NCI-H748 (cell line): Measurements from ENCODE around the gene PSMA5.
"Not testable (repeated sequence)": the region's sequence is repeated elsewhere in the genome, so short reads cannot be mapped to it uniquely, and the experiment has no call there.

ENCODE experiments used
- DNase-seq: peaks from one replicate; lab custom pipeline; 2025; ENCODE audit not compliant: unreplicated experiment; lab: John Stamatoyannopoulos, UW

The PSMA5 gene

GRCh38 chr1:109433322-109433721 lies 7.1 kb upstream of the PSMA5 start:
- DNase-seq = no peak

DNA sequence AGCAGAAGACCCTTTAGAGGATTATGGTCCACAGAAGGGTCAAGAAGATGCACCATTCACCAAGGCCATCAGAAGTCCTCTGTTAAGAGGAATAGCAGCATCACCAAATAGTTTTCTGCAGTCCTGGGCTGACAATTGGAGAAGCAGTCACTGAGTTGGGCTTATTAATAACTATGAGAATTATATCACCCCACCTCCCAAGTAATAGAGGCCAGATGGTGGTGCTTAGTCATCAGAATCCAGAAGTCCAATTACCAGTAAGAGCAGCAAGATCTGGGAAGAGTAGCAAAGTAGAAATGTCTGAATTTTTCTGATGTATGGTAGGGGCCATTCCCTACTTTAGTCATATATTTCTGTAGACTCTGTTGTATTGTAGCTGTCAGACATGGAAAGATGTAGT lies 6.1 kb upstream of the PSMA5 start:
- no peak for DNase-seq

- peak; percentile 14 for DNase-seq
Observed at GRCh38 chr1:109427171-109427467, 871 bp upstream of the PSMA5 start.

GRCh38 chr1:109425391-109426280 lies 612 bp downstream of the PSMA5 start:
- peak; percentile 68 for DNase-seq

GRCh38 chr1:109423498-109423897 lies 2.8 kb downstream of the PSMA5 start:
- no peak for DNase-seq

DNA sequence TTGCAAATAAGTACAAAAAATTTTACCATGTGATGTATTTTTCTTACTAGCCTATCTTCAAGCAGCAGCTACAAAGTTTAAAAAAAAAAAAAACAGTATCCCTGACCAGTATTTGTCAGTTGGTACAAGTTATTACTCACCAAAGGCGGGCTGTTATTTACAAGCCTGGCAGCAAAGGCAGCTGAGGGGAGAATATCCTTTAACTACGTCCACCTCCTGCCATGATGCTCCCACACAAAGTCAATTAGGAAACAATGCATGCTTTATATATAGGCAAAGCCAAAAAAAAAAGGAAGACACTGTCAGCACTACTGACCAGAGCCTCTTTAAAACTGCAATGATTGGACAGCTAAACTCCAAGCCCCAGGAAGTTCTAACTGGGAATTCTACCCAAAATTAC lies 13.7 kb downstream of the PSMA5 start:
- no peak for DNase-seq

DNA sequence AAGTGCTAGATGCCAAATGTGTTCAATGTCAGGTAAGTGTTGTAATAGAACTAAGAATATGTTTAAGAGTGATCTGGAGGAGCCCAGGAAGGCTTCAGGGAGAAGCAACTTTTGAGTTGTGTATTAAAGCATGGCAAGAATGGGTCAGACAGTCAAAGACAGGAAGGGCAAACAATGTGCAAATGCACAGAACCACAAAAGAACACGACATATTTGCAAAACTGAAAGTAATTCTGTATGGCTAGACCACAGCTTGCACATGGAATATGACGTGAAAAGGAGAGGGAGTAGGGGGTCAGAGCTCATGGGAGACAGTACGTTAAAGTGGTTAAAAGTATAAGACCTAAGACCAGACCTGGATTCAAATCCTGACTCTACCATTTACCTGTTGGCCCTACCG lies 21.4 kb downstream of the PSMA5 start:
- DNase-seq = no peak

- no peak for DNase-seq
Observed at GRCh38 chr1:109402025-109402424, 24.2 kb downstream of the PSMA5 start.

DNA sequence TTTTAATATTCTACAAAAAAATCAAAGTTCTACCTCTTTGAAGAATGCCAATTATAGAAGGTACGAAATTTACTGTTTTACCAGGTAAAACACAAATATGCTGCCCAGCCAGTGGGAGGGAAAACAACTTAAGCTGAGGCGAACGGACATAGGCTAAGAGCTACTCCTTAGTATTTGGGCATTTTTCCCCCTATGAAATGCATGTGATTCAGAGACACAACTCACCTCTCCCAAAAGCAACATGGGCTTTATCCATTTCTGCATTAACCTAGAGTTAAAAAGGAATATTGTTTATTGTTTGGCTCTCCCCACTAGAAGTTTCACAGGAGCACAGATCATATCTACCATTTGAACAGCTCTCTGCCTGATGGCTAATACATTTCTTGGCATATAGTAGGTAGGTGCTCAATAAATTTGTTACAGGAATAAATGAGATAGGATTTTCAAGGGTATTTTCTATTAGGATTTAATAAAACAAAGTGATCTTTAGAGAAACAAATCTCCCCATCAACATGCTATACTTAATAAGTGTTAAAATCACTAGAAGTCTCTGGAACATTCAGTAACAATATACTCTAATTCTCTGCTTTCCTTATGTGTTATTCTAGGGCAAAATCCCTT lies 26.1 kb downstream of the PSMA5 start:
- no peak for DNase-seq

DNA sequence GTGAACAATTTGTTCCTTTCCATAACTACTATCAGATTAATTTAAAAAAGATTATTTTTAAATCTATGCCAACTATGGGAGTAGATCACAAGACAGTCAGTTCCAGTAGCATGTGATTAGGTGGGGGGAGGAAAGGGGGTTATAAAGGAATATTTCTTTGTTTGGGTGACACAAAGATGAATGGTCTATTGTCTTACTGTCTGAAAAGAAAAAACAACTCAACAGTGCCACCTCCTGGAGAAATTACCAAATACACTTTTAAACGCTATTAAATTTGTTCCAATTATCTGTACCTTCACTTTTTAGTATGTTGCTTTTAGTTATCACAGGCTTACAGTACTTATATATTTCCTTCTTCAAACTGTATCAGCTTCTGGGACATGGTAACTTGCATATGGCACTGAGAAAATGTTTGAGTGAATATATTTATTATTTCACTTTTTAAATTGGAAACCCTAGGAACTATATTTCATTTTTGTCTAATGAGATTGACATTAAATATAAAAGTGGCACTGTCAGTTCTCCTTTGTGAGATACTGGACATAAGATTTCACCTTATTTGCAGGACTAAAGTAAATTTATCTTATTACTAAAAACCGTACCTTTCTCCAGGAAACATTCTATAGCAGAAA lies 26.8 kb downstream of the PSMA5 start:
- DNase-seq = peak; percentile 79

GRCh38 chr1:109398343-109399225 lies 27.7 kb downstream of the PSMA5 start:
- DNase-seq = peak; percentile 81

DNA sequence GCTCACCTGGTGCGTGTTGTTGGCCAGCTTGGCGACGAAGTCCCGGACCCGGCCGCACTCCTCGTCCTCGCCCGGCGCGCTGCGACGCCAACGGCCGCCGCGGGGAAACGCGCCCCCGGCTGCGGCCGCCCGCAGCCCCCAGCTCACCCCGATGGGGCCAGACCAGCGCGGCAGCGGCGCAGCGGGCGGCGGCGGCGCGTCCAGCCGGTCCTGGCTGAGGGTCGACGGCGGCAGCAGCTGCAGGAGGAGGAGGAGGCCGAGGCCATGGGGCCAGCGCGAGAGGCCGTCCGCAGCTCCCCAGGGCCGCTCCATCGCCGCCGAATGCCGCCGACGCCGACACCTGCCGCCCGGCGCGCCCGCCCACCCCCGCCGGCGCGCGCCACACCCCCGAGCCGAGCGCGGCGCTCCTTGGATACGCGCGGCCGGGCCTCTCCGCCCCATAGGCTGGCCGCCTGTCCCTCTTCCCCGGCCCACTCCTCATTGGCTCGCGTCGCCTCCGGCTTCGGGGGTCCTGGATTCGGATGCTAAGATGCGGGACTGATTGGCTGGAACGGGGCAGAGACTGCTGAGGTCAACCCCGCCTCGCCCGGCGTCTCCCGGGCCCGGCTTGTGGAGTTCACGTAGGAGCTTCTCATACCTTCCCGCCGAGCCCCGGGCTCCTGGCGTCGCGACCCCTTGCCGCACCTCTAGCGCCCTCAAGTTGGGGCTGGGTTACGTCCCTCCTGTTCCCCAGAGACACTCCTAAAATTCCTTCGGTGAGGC lies 28.5 kb downstream of the PSMA5 start, which contains the start of gene SORT1:
Gene SORT1, minus strand, starts transcription at position 338 of the 762 bp plus-strand sequence. Its CDS starts 26 bp downstream, at position 312.
- DNase-seq = peak; percentile 99

GRCh38 chr1:109396871-109397580 lies 29.2 kb downstream of the PSMA5 start:
- peak; percentile 45 for DNase-seq

DNA sequence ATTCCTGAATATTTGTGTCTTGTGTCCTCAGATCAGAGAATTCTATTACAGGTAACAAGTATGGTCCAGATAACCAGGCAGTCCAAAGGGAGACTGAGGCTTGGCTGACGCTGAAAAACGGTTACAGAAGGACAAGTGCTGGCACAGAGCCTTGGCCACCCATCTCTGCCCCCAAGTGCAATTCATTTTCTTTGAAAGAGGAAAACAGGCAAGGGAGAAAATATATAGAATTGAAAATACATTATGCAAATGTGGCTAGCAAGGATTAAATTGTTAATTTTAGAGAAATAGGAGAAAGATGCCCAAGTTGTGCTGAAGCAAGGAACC lies 29.8 kb downstream of the PSMA5 start:
- DNase-seq = peak; percentile 7

- no peak for DNase-seq
Observed at GRCh38 chr1:109395602-109396512, 30.4 kb downstream of the PSMA5 start.

- not testable (repeated sequence) for DNase-seq
Observed at GRCh38 chr1:109395282-109395599, 31.0 kb downstream of the PSMA5 start.

DNA sequence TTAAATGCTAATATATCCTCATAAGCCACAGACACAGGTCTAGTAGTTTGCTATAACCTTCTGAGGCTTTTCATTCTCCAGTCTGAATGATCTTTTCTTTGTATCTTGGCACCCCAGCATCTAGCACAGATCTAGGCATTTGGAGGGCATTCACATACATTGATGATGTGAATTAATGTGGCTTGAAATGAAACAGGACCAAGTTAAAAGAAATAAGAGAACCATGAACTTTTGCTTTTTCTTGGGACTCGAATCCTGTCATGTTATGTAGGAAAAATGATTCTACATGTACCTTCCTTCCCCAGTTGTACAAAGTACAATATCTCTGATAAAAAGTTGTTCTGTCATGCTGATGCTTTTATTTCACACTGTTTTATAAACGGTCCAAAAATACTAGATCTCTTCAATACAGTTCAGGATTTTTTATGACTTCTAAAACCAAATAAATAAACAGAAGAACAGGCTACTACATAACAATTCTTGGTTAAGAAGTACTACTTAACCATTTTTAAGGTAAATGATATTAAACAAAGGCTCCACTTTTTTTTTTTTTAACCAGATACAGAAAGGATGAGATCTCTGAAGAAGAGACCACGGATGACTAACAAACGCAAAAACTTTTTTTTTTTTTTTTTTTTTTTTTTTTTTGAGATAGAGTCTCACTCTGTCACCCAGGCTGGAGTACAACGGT lies 31.5 kb downstream of the PSMA5 start:
- no peak for DNase-seq

- DNase-seq = no peak
Observed at GRCh38 chr1:109393617-109394233, 32.5 kb downstream of the PSMA5 start.
